NCI-H524 (cell line): Measurements from ENCODE around the gene CCDC92B.

Source experiments
- DNase-seq, 2 experiments: peaks; one replicate each; lab custom pipeline; 2025; lab: John Stamatoyannopoulos, UW

CCDC92B gene

DNA sequence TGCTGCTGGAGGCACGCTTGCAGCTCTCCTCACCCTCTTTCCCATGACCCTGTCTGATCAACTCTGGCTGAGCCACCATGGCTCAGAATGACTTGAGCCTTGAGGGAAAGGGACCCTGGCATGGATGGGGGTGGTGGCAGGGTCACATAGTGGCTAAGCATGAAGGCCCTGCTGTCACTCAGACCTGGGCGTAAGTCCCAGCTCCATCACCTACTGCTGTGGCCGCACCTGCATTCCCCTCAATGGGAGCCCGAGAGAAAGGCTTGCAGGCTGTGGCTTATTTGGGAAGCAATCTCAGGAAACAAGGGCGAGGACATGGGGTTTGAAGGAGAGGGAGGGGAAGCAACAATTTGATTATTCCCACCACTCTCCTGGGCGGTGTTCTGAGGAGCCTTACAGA lies 29.0 kb upstream of the CCDC92B start:
- DNase-seq, result no peak

DNA sequence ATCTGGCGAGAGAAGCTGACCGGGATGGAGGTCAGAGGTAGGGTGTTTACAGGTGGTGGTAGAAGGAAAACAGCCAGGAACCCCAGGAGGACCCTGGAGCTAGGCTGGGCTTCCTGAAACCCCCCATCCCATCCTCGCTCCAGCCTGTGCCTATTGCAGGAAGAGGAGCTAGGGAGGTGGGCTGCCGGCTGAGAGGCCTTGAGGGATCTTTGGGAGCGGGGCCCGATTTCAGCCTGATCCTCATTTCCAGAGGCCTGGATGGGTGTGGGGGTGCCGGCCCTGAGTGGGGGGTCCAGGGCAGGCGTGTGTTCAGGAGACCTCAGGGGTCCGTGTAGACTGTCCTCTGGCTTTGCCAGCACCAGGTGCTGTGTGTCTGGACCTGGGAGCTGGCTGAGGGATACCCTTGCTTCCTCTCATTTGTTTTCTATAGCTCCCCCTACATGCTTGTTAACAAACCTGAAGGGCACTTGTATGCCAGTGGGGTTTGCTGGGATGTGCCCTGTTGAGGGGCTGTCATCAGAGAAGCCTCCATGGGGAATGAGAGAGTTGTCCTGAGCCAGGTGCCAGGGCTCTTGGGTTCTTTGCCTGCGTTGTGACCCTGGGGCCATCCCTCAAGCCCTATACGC lies 27.9 kb upstream of the CCDC92B start:
- peak in 1 of 2 experiments; percentile 51 for DNase-seq

DNA sequence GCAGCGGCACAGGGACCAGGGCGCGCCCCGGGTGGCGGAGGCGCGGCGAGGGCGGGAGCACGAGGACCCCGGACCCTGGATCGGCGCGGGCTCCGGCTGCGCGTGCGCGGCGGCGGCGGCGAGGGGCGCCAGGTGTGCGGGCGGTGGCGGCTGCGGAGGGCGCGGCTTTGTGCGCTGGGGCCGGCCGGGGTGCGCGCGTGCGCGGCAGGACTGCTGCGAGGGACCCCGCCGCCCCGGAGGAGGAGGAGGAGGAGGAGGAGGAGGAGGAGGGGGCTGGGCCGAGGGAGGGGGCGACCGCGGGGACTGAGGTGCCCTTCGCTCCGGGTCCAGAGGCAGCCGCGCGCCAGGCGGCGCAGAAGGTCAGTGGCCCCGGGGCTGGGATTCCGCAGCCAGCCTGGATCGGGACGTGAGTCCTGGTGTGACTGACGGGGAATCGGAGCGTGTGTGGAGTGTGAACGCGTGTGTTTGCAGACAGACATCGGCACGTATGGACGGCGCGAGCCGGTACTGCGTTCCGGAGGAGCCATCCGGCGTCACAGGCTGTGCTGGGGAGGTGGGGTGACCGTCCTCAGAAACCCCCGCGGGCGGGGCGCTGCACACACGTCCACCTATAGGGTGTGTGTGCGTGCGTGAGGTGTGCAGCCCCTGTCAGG lies 27.3 kb upstream of the CCDC92B start:
- DNase-seq, result peak; percentile 48 to 68

DNA sequence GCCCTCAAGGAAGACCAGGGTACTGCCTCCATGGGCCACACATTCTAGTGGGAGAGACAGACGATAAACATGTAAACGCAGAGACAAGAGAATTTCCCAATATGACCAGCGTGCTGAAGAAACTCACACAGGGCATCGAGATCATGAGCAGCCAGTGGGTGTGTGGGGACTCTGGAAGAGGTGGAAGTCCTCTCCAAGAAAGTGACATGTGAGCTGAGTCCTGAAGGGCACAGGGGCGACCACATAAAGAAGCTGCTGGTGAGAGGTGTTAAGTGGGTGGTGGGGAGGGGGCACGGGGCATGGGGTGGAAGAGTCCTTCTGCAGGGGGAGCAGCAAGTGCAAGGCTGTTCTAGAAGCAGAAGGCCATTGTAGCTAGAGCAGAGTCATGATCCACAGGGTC lies 25.8 kb upstream of the CCDC92B start:
- DNase-seq, result no peak

DNA sequence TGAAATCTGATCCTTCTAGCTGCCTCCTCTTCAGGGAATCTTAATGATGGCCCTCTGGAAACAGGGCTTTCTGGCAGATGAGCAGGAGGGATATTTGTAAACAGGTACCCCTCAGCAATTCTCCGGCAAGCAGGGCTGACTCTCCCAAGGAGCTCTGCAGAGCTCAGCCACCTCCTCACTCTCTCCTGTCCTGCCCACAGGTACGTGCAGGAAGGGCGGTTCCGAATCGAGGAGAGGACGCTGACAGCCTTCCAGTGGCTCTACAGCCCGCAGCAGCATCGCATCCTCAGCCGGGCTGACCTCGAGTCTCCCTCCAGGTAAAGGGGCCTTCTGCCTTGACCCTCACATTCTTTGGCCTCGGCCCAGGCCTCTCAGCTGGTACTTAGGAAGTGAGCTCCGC lies 20.7 kb upstream of the CCDC92B start:
- DNase-seq, result no peak

DNA sequence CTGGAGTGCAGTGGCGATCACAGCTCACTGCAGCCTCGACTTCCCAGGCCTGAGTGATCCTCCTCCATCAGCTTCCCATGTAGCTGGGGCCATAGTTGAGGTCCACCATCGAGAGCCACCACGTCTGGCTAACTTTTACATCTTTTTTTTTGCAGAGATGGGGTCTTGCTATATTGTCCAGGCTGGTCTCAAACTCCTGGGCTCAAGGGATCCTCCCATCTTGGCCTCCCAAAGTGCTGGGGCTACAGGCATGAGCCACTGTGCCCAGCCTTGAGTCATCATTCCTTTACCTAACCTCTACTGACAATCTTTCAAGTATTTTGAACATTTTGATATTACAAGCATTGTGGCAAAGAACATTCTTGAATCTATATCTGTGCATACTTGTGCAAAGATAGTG lies 9.4 kb upstream of the CCDC92B start:
- DNase-seq, result no peak

DNA sequence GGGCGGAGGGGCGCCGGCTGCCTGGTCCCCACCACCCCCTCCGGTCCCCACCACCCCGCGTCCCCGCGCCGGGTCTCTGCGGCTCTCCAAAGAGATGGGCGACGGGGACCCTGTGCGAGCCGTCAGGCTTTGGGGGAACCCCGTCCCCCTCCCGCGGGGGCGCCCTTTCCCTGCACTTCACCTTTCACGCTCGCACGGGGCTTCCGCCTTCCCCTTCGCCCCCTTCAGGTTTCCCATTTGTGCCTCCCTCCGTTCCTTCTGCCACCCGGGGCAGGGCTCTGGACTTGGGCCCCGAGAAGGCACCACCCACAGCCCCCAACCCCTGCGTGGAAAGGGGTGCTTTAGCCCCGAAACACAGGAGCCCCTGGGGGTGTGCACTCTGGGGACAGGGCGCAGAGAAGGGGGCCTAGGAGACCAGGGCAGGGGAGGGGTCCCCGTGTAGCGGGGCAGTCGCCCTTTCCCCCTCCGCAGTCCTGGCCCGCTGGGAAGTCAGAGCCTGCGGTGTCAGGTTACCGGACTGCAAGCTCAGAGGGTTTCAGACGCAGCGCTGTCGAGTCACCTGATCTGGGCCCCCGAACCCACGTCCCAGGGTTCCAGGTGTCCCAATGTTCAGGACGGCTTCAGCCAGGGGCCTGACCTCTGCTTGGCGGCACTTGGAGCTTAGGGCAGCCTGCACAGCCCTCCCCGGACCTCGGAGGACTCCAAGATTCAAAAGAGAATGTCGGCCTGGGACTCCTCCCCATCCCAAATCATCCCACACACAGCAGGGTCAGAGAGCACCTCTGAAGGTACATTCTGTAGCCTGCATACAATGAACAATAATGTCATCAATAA lies 6.7 kb upstream of the CCDC92B start:
- DNase-seq, result peak; percentile 19 to 44

DNA sequence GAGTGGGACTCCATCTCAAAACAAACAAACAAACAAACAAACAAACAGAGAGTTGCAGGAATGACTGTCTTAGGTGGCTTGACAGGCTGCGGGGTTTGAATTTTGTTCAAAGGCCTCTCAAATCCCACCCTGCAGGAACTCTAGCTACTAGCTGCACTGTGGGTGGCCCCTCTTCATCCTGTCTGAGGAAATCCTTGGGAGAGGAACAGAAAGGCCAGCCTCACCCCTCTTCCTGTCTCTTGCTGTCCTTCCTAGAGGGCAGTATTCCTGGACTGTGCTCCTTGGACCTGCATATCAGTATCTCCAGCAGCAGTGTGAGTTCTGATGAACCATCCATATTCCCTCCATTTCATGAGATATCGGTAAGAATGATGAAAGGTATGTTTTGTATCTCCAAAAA lies 2.0 kb upstream of the CCDC92B start:
- DNase-seq, result no peak

DNA sequence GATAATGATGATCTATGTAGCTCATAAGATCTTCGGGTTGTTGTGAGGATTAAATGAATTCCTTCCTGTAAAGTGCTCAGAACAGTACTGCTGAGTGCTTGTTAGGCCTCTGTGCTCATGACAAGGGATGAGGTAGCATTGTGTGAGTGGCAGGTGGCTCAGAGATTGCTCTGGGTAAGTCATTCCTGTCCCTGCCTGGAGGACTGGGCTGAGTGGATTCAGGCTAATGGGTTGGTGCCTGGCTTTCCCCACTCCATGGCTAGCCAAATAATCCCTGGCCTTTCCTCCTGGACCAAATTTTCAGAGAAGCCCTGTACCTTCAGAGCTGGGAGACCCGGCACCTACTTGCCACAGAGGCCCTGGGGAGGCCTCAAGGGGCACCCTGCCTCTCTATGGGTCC lies 1.3 kb upstream of the CCDC92B start:
- peak in 1 of 2 experiments; percentile 47 for DNase-seq

DNA sequence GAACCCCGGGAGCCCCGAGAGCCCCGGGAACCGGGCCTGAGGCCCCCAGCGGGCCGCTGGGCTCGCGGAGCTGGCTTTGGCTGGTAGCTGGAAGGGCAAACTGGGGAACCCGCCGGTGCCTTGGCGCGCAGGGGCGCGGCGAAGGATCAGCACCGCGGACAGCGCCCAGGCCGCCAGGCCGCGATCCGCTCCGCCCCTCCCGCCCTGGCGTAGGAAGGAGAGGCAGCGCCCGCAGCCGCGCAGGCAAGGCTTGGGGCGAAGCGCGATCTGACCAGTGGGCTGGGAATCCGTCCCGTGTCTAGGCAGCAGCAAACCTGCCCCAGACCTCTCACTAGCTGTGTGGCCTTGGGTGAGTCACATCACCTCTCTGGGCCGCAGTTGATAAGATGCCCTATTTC lies 331 bp upstream of the CCDC92B start:
- DNase-seq, result peak in 1 of 2 experiments; percentile 56

DNA sequence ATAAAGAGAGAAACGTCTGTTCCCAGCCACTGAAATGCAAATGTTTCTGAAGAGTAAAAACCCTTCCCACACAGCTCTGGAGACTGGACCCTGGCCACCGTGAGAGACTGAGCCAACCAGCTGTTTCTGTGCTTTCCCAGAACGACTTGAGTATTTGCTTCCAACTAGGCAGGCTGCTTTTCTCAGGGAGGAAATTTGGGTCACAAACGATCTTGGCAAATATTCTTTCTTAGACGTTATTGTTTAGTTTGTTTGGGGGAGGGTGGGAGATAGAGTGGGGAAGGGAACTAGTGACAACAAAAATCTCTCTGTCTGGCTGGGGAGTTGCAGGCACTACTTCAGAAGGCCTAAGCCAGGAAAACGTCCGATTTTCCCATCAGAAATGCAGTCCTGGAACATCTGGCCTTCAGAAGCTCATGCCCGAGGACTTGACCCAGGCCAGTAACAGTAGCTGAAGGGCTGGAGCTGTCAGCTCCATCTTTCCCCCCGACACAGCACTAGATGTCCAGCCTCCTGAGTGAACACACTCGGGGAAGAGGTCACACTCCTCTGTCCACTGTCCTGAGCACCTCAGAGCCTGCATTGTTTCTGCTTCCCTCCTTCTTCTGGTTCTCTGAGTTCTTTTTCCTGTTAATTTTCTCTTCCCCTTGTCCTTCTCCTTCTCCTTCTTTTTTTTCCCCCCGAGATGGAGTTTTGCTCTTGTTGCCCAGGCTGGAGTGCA lies 4.0 kb downstream of the CCDC92B start:
- no peak for DNase-seq

DNA sequence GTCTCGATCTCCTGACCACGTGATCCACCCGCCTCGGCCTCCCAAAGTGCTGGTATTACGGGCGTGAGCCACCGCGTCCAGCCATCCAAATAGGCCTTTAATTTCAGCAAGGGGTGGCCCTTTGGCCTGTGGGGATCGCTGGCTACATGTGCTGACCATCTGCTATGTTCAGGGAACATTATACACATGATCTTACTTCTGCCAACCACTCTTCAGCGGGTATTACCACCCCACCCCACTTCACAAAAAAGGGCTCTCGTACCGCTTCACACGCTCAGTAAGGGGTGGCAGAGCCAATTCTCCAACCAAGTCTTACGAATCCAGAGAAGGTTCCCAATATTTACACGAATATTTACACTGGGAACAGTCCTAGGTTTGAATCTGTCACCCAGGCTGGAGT lies 11.8 kb downstream of the CCDC92B start:
- no peak for DNase-seq

DNA sequence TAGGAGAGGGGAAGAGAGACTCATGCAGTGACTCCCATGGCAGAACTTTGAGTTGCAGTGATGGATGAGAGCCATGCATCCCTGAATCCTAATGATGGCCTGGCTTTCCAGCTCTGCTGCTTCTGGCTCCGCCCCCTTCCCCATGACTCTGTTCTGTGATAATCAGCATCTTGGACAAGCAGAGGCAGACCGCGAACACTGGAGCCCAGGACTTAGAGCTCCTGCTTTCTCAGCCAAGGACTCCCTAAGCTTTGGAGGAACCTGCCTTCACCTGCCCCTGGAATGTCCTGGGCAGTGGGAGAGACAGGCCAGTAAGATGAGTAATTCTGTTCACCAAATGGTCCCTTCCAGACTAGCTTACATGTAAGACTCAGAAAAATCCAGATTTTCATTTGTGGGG lies 12.5 kb downstream of the CCDC92B start:
- DNase-seq, result no peak

DNA sequence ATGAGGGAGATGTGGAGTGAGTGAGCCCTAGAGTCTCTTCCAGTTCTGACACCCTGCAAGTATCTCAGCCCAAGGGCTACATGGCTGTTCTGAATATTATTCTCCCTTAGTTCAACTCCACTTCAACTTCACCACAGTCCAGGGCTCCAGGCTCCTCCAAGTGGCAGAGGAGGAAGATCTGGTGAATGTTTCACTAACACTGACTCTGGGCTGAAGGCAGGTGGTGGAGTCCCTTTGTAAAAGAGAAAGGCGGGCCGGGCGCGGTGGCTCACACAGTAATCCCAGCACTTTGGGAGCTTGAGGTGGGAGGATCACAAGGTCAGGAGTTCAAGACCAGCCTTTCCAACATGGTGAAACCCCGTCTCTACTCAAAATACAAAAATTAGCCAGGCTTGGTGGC lies 13.6 kb downstream of the CCDC92B start:
- DNase-seq, result no peak

DNA sequence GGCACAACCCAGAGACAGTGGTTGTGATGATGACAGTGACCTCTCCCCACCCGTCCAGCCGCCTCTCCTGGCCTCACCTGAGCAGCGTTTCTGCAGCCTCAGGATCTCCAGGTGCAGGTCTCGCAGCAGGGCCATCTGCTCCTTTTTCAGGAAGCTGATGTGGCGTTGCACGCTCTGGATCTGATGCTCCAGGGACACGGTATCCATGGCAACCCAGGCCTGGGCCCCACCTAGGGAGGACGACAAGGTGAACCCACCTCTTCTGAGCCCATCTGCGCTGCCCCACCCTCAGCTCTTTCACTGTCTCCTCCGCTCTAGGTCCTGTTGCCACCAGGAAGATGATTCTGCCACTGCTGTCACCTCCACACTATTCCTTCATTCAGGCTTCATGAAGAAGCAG lies 14.5 kb downstream of the CCDC92B start:
- DNase-seq, result no peak

DNA sequence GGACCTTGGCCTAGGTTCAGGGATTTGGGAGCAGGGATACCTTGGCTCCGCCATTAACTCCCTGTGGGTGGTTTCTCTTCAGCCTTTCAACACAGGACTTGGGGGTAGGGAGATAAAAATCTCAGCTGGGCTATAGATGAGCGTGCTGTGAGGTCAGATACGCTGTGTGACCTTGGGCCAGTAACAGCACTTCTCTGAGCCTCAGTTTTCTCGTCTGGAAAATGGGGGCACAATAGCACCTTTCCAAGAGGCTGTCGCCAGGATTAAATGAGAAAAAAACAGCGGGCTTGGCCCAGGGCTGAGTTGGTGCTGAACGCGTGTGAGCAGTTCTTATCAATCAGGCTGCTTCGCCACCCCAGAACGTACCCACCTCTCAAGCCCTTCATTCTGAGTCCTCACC lies 17.6 kb downstream of the CCDC92B start:
- DNase-seq, result no peak

DNA sequence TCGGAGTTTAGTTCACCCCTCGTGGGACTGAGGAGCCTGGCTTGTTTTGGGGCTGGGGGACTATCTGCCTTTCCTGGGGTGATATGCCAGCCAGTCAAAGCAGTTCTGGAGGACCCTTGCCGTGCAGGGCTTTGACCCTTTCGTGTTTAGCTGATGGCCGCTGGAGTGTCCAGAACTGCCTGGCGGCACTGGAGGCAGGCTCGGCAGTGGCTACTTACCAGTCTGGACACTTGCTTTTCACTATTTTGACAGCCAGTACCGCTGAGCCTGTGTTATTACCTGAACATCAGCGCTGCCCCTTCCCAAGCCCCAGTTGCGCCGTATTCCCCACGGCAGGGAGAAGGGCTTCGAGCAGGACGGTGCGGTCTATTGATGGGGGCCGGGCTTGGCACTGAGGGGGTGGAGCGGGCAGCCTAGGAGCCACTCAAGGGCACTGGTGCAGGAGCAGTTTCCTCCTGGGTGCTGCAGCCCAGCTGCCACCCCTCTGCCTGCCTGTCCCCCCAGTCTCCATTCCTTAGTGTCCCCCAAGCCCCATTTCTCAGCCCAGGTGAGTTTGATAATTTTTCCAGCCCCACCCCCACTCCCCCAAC lies 18.6 kb downstream of the CCDC92B start:
- DNase-seq, result no peak

DNA sequence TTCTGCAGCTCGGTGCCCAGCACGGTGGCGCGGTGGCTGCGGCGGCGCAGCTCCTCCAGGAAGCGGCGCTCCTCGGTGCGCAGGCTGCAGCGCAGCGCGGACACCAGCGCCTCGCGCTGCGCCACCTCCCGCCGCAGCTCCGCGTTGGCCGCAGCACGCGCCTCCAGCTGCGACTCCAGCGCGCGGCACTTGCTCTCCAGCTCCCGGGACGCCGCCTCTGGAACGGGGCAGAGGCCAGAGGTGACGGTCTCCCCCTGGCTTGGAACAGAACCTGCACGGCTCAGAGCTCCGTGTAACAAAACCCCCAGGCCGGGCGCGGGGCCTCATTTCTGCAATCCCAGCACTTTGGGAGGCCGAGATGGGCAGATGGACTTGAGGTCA lies 24.7 kb downstream of the CCDC92B start:
- DNase-seq, result no peak

DNA sequence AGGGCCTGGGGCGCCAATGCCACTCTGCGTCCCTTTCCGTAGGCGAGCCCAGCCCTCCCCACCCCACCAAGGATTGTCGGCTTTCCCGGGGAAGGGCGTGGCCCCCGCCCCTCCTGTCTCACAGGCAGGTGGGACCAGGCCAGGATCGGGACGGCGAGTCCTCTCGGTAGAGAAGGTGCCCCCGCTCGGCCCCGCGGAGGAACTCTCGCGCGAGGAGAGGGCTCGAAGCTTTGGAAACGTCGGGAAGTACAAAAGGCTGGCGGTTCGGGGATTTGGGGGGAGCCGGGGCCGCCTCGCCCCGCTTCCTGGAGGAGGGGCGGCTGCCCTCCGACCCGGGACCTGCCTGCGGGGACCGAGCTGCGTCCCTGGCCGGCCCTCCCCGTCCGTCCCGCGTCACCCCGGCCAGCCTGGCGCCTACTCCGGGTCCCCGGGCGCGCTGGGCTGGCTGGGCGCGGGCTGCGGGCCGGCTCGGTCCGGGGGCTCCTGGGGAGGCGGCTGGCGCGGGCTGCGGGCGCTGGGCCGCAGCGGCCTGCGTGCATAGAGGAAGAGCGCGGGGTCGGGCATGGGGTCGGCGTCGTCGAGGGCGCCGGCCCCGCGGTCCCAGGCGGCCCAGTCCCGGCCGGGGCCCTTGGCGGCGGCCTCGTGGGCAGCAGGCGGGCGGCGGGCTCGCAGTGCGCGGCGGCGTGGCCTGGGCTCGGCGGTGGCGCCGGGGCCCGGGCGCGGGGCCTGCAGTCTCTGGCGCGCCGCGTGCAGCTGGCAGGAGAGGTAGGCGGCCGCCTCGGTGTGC lies 25.3 kb downstream of the CCDC92B start:
- DNase-seq, result no peak

DNA sequence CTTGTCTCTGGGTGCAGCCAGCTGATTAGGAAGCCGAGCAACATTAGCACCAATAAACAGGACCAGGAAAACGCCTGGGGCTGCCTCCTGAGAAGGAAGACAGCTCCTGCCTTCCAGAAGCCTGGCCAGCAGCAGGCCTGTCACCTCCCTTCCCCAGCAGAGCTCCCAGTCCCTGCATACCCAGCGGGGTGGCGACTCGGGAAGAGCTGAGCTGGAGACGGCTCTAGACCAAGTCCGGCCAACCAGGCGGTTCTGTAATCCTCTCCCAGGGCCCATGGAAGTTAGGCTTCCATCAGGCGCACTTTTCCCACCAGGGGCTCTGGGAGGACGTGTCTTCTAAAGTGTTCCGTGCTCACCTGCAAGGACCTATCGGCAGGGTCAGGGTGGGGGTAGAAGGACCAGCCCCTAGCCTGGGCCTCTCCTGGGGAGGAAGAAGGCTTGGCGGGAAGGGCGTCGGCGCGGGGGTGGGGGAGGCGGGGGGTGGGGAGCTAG lies 25.9 kb downstream of the CCDC92B start:
- no peak for DNase-seq

DNA sequence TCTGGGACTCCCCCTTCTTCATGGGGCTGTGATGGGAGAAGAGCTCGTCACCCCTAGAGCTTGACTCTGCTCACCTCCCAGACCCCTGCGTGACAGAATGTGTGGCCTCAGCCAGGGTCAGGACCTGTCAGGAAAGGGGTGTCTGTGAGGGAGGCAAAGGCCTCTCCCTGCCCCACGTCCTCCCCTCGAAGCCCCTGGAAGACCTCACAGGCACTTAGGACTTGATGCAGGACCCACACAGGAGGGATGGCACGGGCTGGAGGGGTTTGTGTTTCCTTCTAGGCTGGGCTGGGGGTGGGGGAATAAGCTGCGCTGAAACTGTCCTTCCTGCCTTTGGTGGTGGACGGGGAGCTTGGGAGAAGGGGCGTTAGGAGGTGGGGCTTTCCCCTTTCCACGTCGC lies 26.8 kb downstream of the CCDC92B start:
- no peak for DNase-seq
